SK-N-SH (cell line): ENCODE measurements around the gene MACROH2A2. TPM values are rescaled to one million over a fixed set of nuclear protein-coding genes. Genes with fewer than 3 reads are reported as not detected.

Experiments used
- CTCF ChIA-PET: fragments of 300-600, 350-600 bp; formaldehyde crosslinking; extraction: SDS; loops from one replicate; lab custom pipeline; 2021; lab: Yijun Ruan, JAX
- POLR2A ChIA-PET: fragments of 350-600 bp; sonication (Branson Sonifier 250); formaldehyde crosslinking; extraction: SDS; loops from one replicate; lab custom pipeline; 2020; ENCODE audit warnings: antibody characterized with exemption, inconsistent platforms; lab: Yijun Ruan, JAX
- DNase-seq: peaks from one replicate; pipeline ENCODE4 v3.0.0; 2012
- H2AFZ ChIP-seq: fragments of 200-600 bp; sonication (generic); 2 replicates; pipeline ENCODE4 v1.8.1; 2016; ENCODE audit warnings: antibody characterized with exemption, mild to moderate bottlenecking, low read depth
- H3F3A ChIP-seq: fragments of 200-600 bp; sonication (generic); replicated peaks from 2 replicates; pipeline ENCODE3; 2016; ENCODE audit warnings: antibody characterized with exemption, mild to moderate bottlenecking; ENCODE audit not compliant: insufficient read depth
- H3K27ac ChIP-seq, 2 experiments: fragments of 200-500 bp in 1 of 2; fragments of 200-600 bp in 1 of 2; sonication (Bioruptor generic) in 1 of 2; sonication (generic), shearing (Covaris generic) in 1 of 2; 2 replicates each; pipeline versions ENCODE4 v1.5.1 to v1.6.1; 2014 to 2016; ENCODE audit warnings: low read depth in 2 of 2, inconsistent platforms in 1 of 2, low read length in 1 of 2, mild to moderate bottlenecking in 1 of 2, mixed read lengths in 1 of 2
- H3K27me3 ChIP-seq: fragments of 200-600 bp; sonication (generic), shearing (Covaris generic); 2 replicates; pipeline ENCODE4 v1.6.1; 2016; ENCODE audit warnings: mixed run types; ENCODE audit not compliant: insufficient read depth
- H3K36me3 ChIP-seq, 2 experiments: fragments of 200-500 bp in 1 of 2; fragments of 200-600 bp in 1 of 2; sonication (Bioruptor generic) in 1 of 2; sonication (generic) in 1 of 2; replicated peaks in 1 of 2; 2 replicates each; pipeline versions ENCODE3 to v1.5.1; 2014 to 2016; ENCODE audit warnings: low read length in 1 of 2, mild to moderate bottlenecking in 1 of 2; ENCODE audit not compliant: insufficient read depth in 2 of 2, control insufficient read depth in 1 of 2
- H3K4me1 ChIP-seq, 2 experiments: fragments of 200-500 bp in 1 of 2; fragments of 200-600 bp in 1 of 2; sonication (Bioruptor generic) in 1 of 2; sonication (generic), shearing (Covaris generic) in 1 of 2; 2 replicates each; pipeline versions ENCODE4 v1.5.1 to v1.6.1; 2014 to 2016; ENCODE audit warnings: low read depth in 1 of 2, low read length in 1 of 2, mixed run types in 1 of 2; ENCODE audit not compliant: insufficient read depth in 2 of 2, control insufficient read depth in 1 of 2
- H3K4me2 ChIP-seq: fragments of 200-600 bp; sonication (generic), shearing (Covaris generic); 2 replicates; pipeline ENCODE4 v1.6.1; 2017; ENCODE audit warnings: mixed run types
- H3K4me3 ChIP-seq, 2 experiments: fragments of 200-500 bp in 1 of 2; fragments of 200-600 bp in 1 of 2; sonication (Bioruptor generic) in 1 of 2; sonication (generic), shearing (Covaris generic) in 1 of 2; 2 replicates each; pipeline versions ENCODE4 v1.5.1 to v1.8.1; 2014 to 2016; ENCODE audit warnings: low read depth in 2 of 2, inconsistent platforms in 1 of 2, low read length in 1 of 2, mild to moderate bottlenecking in 1 of 2, mixed read lengths in 1 of 2, moderate library complexity in 1 of 2
- H3K79me2 ChIP-seq: fragments of 200-600 bp; sonication (generic); 2 replicates; pipeline ENCODE4 v1.8.1; 2017; ENCODE audit warnings: mild to moderate bottlenecking; ENCODE audit not compliant: insufficient read depth
- H3K9ac ChIP-seq: fragments of 200-600 bp; sonication (generic); 2 replicates; pipeline ENCODE4 v1.6.1; 2017; ENCODE audit warnings: mixed run types
- H3K9me2 ChIP-seq: fragments of 200-600 bp; sonication (generic); 2 replicates; pipeline ENCODE4 v1.6.1; 2017; ENCODE audit warnings: mixed run types
- H3K9me3 ChIP-seq: fragments of 200-600 bp; sonication (generic); 2 replicates; pipeline ENCODE4 v1.6.1; 2017; ENCODE audit warnings: mixed run types, mild to moderate bottlenecking, moderate library complexity
- H4K20me1 ChIP-seq: fragments of 200-600 bp; sonication (generic); 2 replicates; pipeline ENCODE4 v1.6.1; 2017; ENCODE audit warnings: mild to moderate bottlenecking, mixed run types; ENCODE audit not compliant: insufficient read depth
- CHD2 ChIP-seq: fragments of 150-350 bp; IDR thresholded peaks from 2 replicates; pipeline ENCODE4 v1.6.1; 2018; ENCODE audit warnings: low read length; ENCODE audit not compliant: partially characterized antibody
- ELF1 ChIP-seq: IDR thresholded peaks from 2 replicates; pipeline ENCODE4 v1.4.0; 2012
- EP300 ChIP-seq, 2 experiments: IDR thresholded peaks; 2 replicates each; pipeline versions ENCODE4 v1.4.0 to v1.6.1; 2012; ENCODE audit warnings: borderline replicate concordance in 1 of 2, low read depth in 1 of 2, low read length in 1 of 2
- FOXM1 ChIP-seq: IDR thresholded peaks from 2 replicates; pipeline ENCODE4 v1.4.0; 2012; ENCODE audit warnings: low read depth, mild to moderate bottlenecking
- JUND ChIP-seq: IDR thresholded peaks from 2 replicates; pipeline ENCODE4 v1.4.0; 2012
- NFIC ChIP-seq: IDR thresholded peaks from 2 replicates; pipeline ENCODE4 v1.4.0; 2012; ENCODE audit warnings: borderline replicate concordance
- POLR2AphosphoS5 ChIP-seq: IDR thresholded peaks from 2 replicates; pipeline ENCODE4 v1.6.1; 2012; ENCODE audit warnings: low read depth, low read length
- RCOR1 ChIP-seq: fragments of 150-350 bp; IDR thresholded peaks from 2 replicates; pipeline ENCODE4 v1.6.1; 2017; ENCODE audit warnings: antibody characterized with exemption, low read length
- TAF1 ChIP-seq: IDR thresholded peaks from 2 replicates; pipeline ENCODE4 v1.6.1; 2012; ENCODE audit warnings: low read depth, mild to moderate bottlenecking, low read length, moderate library complexity, borderline replicate concordance
- TEAD4 ChIP-seq: IDR thresholded peaks from 2 replicates; pipeline ENCODE4 v1.4.0; 2012; ENCODE audit warnings: mild to moderate bottlenecking, borderline replicate concordance; ENCODE audit not compliant: insufficient read depth
- YY1 ChIP-seq: IDR thresholded peaks from 2 replicates; pipeline ENCODE4 v1.4.0; 2012; ENCODE audit warnings: low read depth, mild to moderate bottlenecking
- WGBS: methylation state at CpG from one replicate; pipeline ENCODE4 v1.1.6; 2017; ENCODE audit warnings: low lambda C conversion rate; 5-methylcytosine and 5-hydroxymethylcytosine counted together
- polyA plus RNA-seq, 3 experiments: library from polyadenylated mRNA; depleted of rRNA; stranded (reverse); fragments of >200 nt; gene quantifications; 2 replicates each; pipeline ENCODE4 v1.2.3, GENCODE V29; 2012
- TF ChIP-seq, protein P1 (sequence below): fragments of 150-350 bp; IDR thresholded peaks from 2 replicates; pipeline ENCODE4 v1.6.1; 2016; ENCODE audit warnings: mild to moderate bottlenecking, low read depth, low read length
- TF ChIP-seq, protein P2 (sequence below): fragments of 150-350 bp; IDR thresholded peaks from 2 replicates; pipeline ENCODE4 v1.6.1; 2017; ENCODE audit warnings: antibody characterized with exemption, low read length, low read depth, borderline replicate concordance
- TF ChIP-seq, protein P3 (sequence below): fragments of 200-600 bp; sonication (generic); IDR thresholded peaks from 2 replicates; pipeline ENCODE4 v1.6.1; 2017; ENCODE audit warnings: antibody characterized with exemption, mild to moderate bottlenecking, moderate library complexity
- TF ChIP-seq, protein P4 (sequence below): IDR thresholded peaks from 2 replicates; pipeline ENCODE4 v1.4.0; 2012; ENCODE audit warnings: low read depth
- TF ChIP-seq, protein P5 (sequence below): IDR thresholded peaks from 2 replicates; pipeline ENCODE4; 2012

MACROH2A2 gene
- polyA plus RNA-seq, 1 of the 3 experiments (the other 2 are of a cell fraction), result 28.9 TPM

DNA sequence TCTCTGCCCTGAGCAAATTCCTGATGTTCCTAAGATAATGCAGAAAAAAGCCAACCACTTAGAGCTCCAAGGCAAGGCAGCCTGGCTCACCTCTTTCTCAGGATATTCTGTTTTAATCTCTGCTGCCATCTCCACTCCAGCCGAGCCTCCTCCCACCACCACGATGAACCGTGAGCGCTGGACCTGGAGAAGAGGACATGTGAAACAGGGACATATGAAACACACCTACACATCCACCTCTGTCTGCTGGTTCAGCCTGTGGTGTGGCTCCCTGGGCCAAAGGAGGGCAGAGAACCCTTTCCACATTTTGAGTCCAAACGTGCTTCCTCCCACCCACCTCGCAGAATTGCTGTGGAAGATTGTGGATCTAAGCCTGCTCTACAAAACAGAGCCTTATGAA, 67.8 kb downstream of the MACROH2A2 start:
- no peak for DNase-seq
- peaks cover 0 to 3% of the 10 kb centered on the region in 2 experiments; a peak in 1 of 4 replicates for H3K4me1 ChIP-seq
- TF ChIP-seq, protein P1, sequence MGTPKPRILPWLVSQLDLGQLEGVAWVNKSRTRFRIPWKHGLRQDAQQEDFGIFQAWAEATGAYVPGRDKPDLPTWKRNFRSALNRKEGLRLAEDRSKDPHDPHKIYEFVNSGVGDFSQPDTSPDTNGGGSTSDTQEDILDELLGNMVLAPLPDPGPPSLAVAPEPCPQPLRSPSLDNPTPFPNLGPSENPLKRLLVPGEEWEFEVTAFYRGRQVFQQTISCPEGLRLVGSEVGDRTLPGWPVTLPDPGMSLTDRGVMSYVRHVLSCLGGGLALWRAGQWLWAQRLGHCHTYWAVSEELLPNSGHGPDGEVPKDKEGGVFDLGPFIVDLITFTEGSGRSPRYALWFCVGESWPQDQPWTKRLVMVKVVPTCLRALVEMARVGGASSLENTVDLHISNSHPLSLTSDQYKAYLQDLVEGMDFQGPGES, result no peak
- TF ChIP-seq, protein P2, sequence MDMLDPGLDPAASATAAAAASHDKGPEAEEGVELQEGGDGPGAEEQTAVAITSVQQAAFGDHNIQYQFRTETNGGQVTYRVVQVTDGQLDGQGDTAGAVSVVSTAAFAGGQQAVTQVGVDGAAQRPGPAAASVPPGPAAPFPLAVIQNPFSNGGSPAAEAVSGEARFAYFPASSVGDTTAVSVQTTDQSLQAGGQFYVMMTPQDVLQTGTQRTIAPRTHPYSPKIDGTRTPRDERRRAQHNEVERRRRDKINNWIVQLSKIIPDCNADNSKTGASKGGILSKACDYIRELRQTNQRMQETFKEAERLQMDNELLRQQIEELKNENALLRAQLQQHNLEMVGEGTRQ, result no peak
- TF ChIP-seq EP300 (IDR thresholded peaks at IDR 0.05; ENCODE audit: borderline replicate concordance in 1 of 2, low read depth in 1 of 2, low read length in 1 of 2) (no peak), YY1 (no peak), FOXM1 (no peak), ELF1 (no peak), TEAD4 (no peak), NFIC (no peak), CHD2 (no peak), POLR2AphosphoS5 (no peak), RCOR1 (no peak), JUND (no peak), TAF1 (no peak)
- TF ChIP-seq, protein P3, sequence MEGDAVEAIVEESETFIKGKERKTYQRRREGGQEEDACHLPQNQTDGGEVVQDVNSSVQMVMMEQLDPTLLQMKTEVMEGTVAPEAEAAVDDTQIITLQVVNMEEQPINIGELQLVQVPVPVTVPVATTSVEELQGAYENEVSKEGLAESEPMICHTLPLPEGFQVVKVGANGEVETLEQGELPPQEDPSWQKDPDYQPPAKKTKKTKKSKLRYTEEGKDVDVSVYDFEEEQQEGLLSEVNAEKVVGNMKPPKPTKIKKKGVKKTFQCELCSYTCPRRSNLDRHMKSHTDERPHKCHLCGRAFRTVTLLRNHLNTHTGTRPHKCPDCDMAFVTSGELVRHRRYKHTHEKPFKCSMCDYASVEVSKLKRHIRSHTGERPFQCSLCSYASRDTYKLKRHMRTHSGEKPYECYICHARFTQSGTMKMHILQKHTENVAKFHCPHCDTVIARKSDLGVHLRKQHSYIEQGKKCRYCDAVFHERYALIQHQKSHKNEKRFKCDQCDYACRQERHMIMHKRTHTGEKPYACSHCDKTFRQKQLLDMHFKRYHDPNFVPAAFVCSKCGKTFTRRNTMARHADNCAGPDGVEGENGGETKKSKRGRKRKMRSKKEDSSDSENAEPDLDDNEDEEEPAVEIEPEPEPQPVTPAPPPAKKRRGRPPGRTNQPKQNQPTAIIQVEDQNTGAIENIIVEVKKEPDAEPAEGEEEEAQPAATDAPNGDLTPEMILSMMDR, result no peak
- TF ChIP-seq, protein P4, sequence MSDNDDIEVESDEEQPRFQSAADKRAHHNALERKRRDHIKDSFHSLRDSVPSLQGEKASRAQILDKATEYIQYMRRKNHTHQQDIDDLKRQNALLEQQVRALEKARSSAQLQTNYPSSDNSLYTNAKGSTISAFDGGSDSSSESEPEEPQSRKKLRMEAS, result no peak
- TF ChIP-seq, protein P5, sequence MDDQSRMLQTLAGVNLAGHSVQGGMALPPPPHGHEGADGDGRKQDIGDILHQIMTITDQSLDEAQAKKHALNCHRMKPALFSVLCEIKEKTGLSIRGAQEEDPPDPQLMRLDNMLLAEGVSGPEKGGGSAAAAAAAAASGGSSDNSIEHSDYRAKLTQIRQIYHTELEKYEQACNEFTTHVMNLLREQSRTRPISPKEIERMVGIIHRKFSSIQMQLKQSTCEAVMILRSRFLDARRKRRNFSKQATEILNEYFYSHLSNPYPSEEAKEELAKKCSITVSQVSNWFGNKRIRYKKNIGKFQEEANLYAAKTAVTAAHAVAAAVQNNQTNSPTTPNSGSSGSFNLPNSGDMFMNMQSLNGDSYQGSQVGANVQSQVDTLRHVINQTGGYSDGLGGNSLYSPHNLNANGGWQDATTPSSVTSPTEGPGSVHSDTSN, result no peak
- peaks cover 0 to 16% of the 10 kb centered on the region in 2 experiments for H3K36me3 ChIP-seq
- no peak overlapping the region for H2AFZ ChIP-seq
- no peak overlapping the region for H3K27ac ChIP-seq
- no peaks in the 10 kb centered on the region for H3K79me2 ChIP-seq
- H4K20me1 ChIP-seq, result no peaks in the 10 kb centered on the region
- no peaks in the 10 kb centered on the region for H3F3A ChIP-seq
- H3K9ac ChIP-seq, result no peak overlapping the region
- CTCF ChIA-PET, result interaction anchor here (1.1 to 9.2 kb wide), 3 partner anchors 20 to 320 kb away, joined by 3 to 184 read pairs (median 157); partner anchors contain the start of gene TYSND1
- no peaks in the 10 kb centered on the region for H3K27me3 ChIP-seq
- H3K4me2 ChIP-seq, result no peak overlapping the region
- POLR2A ChIA-PET, result no interaction called here
- no peaks in the 10 kb centered on the region for H3K9me3 ChIP-seq
- no peaks in the 10 kb centered on the region for H3K9me2 ChIP-seq
- WGBS, result 89% methylated on average over 6 of the region's 6 CpGs
- H3K4me3 ChIP-seq, result no peak overlapping the region
